Fibroblast of lung (primary cell): ENCODE results near the gene TGFBR3L.
"Not testable (repeated sequence)": the region's sequence is repeated elsewhere in the genome, so short reads cannot be mapped to it uniquely, and the experiment has no call there.

Experiments
- CTCF ChIP-seq, 2 donors: IDR thresholded peaks in 1 of 2; conservative IDR thresholded peaks in 1 of 2; 1 replicate in 1 of 2; 2 replicates in 1 of 2; pipeline ENCODE4 v1.5.1; 2011 to 2012; ENCODE audit warnings: low read length in 2 of 2, control low read depth in 1 of 2, inconsistent platforms in 1 of 2, low read depth in 1 of 2, mild to moderate bottlenecking in 1 of 2
- EZH2 ChIP-seq: IDR thresholded peaks from 2 replicates; pipeline ENCODE4 v1.5.1; 2012; ENCODE audit warnings: low read length, control low read depth, mild to moderate bottlenecking; ENCODE audit errors: missing control alignments

DNA sequence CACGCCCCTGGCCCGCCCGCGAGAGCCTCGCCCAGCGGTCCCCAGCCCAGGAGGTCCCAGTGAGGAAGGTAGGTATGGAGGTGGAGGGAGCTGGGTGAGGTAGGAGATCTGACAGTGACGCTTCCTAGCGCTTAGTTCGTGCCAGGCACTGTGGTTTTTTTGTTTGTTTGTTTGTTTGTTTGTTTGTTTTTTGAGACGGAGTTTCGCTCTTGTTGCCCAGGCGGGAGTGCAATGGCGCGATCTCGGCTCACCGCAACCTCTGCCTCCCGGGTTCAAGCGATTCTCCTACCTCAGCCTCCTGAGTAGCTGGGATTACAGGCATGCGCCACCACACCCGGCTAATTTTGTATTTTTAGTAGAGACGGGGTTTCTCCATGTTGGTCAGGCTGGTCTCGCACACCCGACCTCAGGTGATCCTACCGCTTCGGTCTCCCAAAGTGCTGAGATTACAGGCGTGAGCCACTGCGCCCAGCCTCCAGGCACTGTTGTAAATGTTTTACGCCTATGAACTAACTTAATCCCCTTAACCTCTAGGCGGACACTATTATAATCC, 3.5 kb downstream of the TGFBR3L start:
- not testable (repeated sequence) for TF ChIP-seq CTCF (conservative IDR thresholded peaks at IDR 0.05 in 1 of 2, IDR thresholded peaks at IDR 0.05 in 1 of 2; ENCODE audit: low read depth in 1 of 2, low read length in 2 of 2); EZH2
